Lower leg skin (tissue), 3 donors: ENCODE measurements around the gene GPR37L1.

Experiments used
- POLR2A ChIP-seq, 2 donors: fragments of 450-650 bp; IDR thresholded peaks; one replicate each; pipeline ENCODE4 v1.6.1; 2016 to 2017; ENCODE audit warnings: antibody characterized with exemption in 2 of 2, mild to moderate bottlenecking in 1 of 2, moderate library complexity in 1 of 2
- TF ChIP-seq, protein P1 (sequence below), 3 donors: fragments of 450-650 bp; IDR thresholded peaks; one replicate each; pipeline ENCODE4 v1.5.1; 2016; ENCODE audit warnings: antibody characterized with exemption in 3 of 3, mild to moderate bottlenecking in 3 of 3, moderate library complexity in 2 of 3

DNA sequence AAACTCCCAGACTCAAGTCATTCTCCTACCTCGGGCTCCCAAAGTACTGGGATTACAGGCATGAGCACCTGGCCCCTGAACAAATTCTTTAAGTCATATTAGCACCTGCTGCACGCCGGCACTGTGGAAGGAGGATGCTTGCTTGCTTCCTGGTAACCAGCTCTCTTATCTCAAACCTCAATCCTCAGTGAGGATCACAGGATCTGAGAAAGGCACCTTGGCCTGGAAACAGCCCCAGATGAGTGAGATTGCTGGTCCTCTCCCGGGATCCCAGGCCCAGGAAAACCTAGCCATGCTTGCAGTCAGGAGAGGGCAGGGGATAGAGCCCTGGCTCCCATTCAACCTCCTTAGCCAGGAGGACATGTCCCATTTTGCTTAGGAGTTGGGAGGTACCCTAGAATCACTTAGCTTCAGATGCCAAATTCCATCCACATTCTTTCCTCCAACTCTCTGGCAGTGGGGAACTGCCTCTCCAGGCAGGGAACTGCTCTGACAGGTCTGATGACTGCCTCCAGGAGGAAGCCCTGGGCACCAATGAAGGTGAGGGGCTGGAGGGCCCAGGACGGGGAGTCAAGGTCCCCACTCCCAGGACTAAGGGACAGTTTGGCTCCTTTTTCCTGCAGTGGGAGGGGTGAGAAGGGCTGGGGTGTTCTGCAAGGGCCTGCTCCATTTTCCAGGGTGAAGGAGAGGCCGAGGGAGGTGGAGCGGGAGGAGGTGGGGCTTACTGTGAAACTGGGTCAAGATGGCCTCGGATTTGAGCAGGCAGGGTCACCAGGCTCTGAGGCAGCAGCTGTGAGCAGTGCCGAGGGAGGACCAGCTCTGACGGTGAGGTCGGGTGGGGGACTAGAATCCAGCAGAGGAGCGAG, 9.5 kb downstream of the GPR37L1 start:
- TF ChIP-seq, protein P1, sequence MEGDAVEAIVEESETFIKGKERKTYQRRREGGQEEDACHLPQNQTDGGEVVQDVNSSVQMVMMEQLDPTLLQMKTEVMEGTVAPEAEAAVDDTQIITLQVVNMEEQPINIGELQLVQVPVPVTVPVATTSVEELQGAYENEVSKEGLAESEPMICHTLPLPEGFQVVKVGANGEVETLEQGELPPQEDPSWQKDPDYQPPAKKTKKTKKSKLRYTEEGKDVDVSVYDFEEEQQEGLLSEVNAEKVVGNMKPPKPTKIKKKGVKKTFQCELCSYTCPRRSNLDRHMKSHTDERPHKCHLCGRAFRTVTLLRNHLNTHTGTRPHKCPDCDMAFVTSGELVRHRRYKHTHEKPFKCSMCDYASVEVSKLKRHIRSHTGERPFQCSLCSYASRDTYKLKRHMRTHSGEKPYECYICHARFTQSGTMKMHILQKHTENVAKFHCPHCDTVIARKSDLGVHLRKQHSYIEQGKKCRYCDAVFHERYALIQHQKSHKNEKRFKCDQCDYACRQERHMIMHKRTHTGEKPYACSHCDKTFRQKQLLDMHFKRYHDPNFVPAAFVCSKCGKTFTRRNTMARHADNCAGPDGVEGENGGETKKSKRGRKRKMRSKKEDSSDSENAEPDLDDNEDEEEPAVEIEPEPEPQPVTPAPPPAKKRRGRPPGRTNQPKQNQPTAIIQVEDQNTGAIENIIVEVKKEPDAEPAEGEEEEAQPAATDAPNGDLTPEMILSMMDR (IDR thresholded peaks at IDR 0.05) = no peak
- no peak for TF ChIP-seq POLR2A (IDR thresholded peaks at IDR 0.05)
